Natural killer cell (primary cell): ENCODE data around the gene PEDS1. TPM values are rescaled to one million over a fixed set of nuclear protein-coding genes. Genes with fewer than 3 reads are reported as not detected.

Source experiments
- ATAC-seq, 3 donors: fragments of 150-1000 bp in 2 of 3; fragments of 200-7000 bp in 1 of 3; cut with Tn5 transposase; 1 replicate in 1 of 3; 2 replicates in 2 of 3; pipeline ENCODE4 v1.10.0; 2021; ENCODE audit warnings: mild to moderate bottlenecking in 2 of 3, moderate library complexity in 2 of 3
- DNase-seq, 2 donors: peaks; one replicate each; pipeline versions ENCODE4 v3.0.0 to v3.0.0-alpha.2; 2013 to 2021; ENCODE audit warnings: mixed read lengths in 1 of 2
- H3K27ac ChIP-seq: one replicate; pipeline ENCODE4 v1.5.1; 2013; ENCODE audit warnings: mild to moderate bottlenecking, low read length
- H3K27me3 ChIP-seq: one replicate; pipeline ENCODE4 v1.6.1; 2013; ENCODE audit warnings: low read length; ENCODE audit not compliant: control insufficient read depth, insufficient read depth
- H3K36me3 ChIP-seq: one replicate; pipeline ENCODE4 v1.6.1; 2013; ENCODE audit warnings: low read length; ENCODE audit not compliant: control insufficient read depth, insufficient read depth
- H3K4me1 ChIP-seq: one replicate; pipeline ENCODE4 v1.6.1; 2013; ENCODE audit warnings: low read length; ENCODE audit not compliant: control insufficient read depth, insufficient read depth
- H3K4me3 ChIP-seq: one replicate; pipeline ENCODE4 v1.5.1; 2013; ENCODE audit warnings: low read length
- H3K9me3 ChIP-seq: one replicate; pipeline ENCODE4 v1.6.1; 2013; ENCODE audit warnings: low read length; ENCODE audit not compliant: control insufficient read depth, insufficient read depth
- H3K27ac Mint-ChIP-seq, 2 donors: one replicate each; pipeline ENCODE4 v1.8.0; 2022; ENCODE audit warnings: mild to moderate bottlenecking in 2 of 2, mixed read lengths in 2 of 2, moderate library complexity in 1 of 2
- H3K27me3 Mint-ChIP-seq, 2 donors: one replicate each; pipeline ENCODE4 v1.8.0; 2022; ENCODE audit warnings: low read depth in 2 of 2, mixed read lengths in 2 of 2
- H3K36me3 Mint-ChIP-seq: one replicate; pipeline ENCODE4 v1.8.0; 2022; ENCODE audit warnings: mixed read lengths
- H3K4me1 Mint-ChIP-seq, 2 donors: one replicate each; pipeline ENCODE4 v1.8.0; 2022; ENCODE audit warnings: mixed read lengths in 2 of 2
- H3K4me3 Mint-ChIP-seq: one replicate; pipeline ENCODE4 v1.8.0; 2022; ENCODE audit warnings: mild to moderate bottlenecking, moderate library complexity, mixed read lengths
- H3K9me3 Mint-ChIP-seq, 2 donors: one replicate each; pipeline ENCODE4 v1.8.0; 2022; ENCODE audit warnings: mixed read lengths in 2 of 2
- WGBS: methylation state at CpG from one replicate; pipeline ENCODE4 v1.1.7; 2013; ENCODE audit warnings: missing lambda C conversion rate; ENCODE audit not compliant: insufficient coverage; 5-methylcytosine and 5-hydroxymethylcytosine counted together
- intact Hi-C: fragments of 100-400 bp; cut with micrococcal nuclease; formaldehyde crosslinking; loops from one replicate; pipeline ENCODE4 v1.14.2; 2022
- total RNA-seq, 4 donors: library from RNA; stranded (reverse); fragments of 120-200 nt in 1 of 4; gene quantifications; one replicate each; pipeline versions ENCODE4 v1.2.3 to v1.2.4, GENCODE V29; 2013 to 2022
- TF ChIP-seq, protein P1 (sequence below): fragments of 200-600 bp; IDR thresholded peaks from one replicate; pipeline ENCODE4 v1.8.0; 2022; ENCODE audit warnings: antibody characterized with exemption

PEDS1 gene
- total RNA-seq, 3 donors from 2014 or later (not counting 1 experiment from before 2014, with no cell fraction given) = 27.4 to 32.8 (median 31.5) TPM

DNA sequence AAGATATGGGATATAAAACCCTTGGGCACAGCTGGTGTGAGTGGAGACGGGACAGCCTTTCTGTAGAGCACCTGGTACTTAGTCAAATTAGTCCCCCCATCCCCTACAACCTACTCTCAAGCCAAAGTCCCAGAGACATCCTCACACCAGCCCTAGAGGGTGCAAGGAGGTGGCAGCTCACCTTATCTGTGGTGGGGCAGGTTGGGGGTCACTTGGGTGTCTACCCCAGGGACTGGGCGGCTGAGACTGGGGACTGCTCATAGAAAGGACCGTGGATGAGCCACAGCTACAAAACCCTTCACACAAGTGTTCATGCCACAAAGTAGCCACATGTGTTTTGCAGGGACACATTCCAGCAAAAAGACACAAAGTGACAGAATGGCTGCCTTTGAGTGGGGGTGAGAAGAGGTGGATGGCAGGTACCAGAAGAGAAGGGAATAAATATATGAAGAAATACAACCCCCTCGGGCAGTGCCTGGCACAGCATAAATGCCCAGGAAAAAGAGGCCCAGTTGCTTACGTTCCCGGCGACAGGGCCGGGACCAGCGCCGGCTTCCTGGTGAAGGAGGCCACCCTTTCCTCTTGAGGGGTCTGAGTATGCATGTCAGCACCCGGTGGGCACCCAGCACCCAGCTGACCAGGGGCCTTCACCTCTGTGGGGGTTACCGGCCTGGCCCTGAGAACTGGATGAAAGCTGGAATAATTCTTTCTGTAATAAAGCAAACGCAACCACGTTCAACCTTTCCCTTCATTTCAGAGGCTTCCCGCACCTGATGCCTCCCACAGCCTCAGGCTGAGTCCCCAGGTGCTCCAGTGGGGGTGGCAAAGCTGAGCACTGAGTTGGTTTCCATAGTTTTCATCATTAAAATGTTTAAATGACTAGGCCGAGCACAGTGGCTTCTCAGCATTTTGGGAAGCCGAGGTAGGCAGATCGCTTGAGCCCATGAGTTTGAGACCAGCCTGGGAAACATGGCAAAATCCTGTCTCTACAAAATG is 22.7 kb upstream of the PEDS1 start:
- H3K9me3 Mint-ChIP-seq = no peaks in the 10 kb centered on the region
- intact Hi-C loops = no loop called here

DNA sequence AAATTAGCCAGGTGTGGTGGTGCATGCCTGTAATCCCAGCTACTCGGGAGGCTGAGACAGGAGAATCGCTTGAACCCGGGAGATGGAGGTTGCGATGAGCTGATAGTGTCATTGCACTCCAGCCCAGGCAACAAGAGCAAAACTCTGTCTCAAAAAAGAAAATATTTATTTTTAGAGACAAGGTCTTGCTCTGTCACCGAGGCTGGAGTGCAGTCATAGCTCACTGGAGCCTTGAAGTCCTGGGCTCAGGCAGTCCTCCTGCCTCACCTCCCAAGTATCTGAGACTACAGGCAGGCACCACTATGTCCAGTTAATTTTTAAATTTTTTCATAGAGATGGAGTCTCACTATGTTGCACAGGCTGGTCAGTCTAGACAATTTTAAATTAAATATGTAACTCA is 20.9 kb upstream of the PEDS1 start:
- Mint-ChIP-seq H3K36me3 (no peaks in the 10 kb centered on the region), H3K4me3 (no peak overlapping the region), H3K4me1 (peaks cover 0 to 7% of the 10 kb centered on the region in 2 donors), H3K27me3 (peaks cover 3 to 17% of the 10 kb centered on the region in 2 donors), H3K9me3 (no peaks in the 10 kb centered on the region), H3K27ac (no peak overlapping the region)
- ATAC-seq (no peak), DNase-seq (no peak)
- Histone ChIP-seq H3K4me3 (no peak overlapping the region), H3K27ac (no peak overlapping the region), H3K4me1 (peaks cover 8% of the 10 kb centered on the region), H3K9me3 (no peaks in the 10 kb centered on the region), H3K27me3 (peaks cover 2% of the 10 kb centered on the region), H3K36me3 (no peaks in the 10 kb centered on the region)
- TF ChIP-seq, protein P1, sequence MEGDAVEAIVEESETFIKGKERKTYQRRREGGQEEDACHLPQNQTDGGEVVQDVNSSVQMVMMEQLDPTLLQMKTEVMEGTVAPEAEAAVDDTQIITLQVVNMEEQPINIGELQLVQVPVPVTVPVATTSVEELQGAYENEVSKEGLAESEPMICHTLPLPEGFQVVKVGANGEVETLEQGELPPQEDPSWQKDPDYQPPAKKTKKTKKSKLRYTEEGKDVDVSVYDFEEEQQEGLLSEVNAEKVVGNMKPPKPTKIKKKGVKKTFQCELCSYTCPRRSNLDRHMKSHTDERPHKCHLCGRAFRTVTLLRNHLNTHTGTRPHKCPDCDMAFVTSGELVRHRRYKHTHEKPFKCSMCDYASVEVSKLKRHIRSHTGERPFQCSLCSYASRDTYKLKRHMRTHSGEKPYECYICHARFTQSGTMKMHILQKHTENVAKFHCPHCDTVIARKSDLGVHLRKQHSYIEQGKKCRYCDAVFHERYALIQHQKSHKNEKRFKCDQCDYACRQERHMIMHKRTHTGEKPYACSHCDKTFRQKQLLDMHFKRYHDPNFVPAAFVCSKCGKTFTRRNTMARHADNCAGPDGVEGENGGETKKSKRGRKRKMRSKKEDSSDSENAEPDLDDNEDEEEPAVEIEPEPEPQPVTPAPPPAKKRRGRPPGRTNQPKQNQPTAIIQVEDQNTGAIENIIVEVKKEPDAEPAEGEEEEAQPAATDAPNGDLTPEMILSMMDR = no peak
- intact Hi-C loops = no loop called here
- WGBS = 92% methylated on average over 5 of the region's 5 CpGs

More for the DNA sequence above, 22.7 kb upstream of the PEDS1 start:
- ATAC-seq (no peak), DNase-seq (no peak)
- 97% methylated on average over 17 of the region's 18 CpGs for whole genome bisulfite sequencing
- Mint-ChIP-seq H3K36me3 (no peaks in the 10 kb centered on the region), H3K4me1 (peaks cover 0 to 5% of the 10 kb centered on the region in 2 donors), H3K27me3 (peaks cover 0 to 15% of the 10 kb centered on the region in 2 donors), H3K27ac (no peak overlapping the region), H3K4me3 (no peak overlapping the region)
- Histone ChIP-seq H3K4me1 (peaks cover 8% of the 10 kb centered on the region), H3K27me3 (peaks cover 2% of the 10 kb centered on the region), H3K27ac (no peak overlapping the region), H3K36me3 (no peaks in the 10 kb centered on the region), H3K9me3 (no peaks in the 10 kb centered on the region), H3K4me3 (no peak overlapping the region)
- TF ChIP-seq, protein P1 = no peak

DNA sequence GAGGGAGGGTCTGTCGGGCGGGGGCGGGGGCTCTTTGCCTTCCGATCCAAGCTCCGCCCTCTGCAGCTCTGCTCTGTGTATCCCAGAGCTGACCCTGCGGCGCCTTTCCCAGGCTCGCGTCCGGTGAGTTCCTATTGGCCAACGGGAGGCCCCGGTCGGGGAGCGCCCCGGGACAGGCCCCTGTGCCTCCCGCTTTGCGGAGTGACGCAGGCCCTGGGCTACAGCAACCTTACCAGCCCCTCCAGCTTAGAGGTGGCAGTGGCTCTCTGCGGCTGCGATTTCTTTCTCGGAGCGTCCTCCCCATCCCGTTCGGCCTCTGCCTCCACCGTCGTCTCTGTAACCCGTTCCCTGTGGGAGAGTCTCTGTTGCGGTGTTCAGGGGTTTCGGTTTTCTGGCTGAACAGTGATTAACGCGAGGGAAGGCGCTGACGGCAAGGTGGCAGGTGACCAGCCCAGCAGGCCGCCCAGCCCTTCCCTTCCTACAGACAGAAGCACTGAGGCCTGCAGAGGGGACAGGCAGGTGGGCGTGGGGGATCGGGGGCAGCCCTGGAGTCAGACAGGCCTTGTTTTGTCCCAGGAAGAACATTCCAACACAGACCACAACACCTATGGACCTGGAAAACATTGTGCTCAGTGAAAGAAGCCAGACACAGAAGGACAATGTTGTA is 19.0 kb upstream of the PEDS1 start:
- H3K27me3 ChIP-seq = peaks cover 2% of the 10 kb centered on the region
- TF ChIP-seq, protein P1 = no peak
- DNase-seq = no peak
- Mint-ChIP-seq H3K4me3 (no peak overlapping the region), H3K9me3 (no peaks in the 10 kb centered on the region), H3K36me3 (no peaks in the 10 kb centered on the region), H3K27ac (no peak overlapping the region), H3K4me1 (peaks cover 0 to 7% of the 10 kb centered on the region in 2 donors), H3K27me3 (peaks cover 7 to 15% of the 10 kb centered on the region in 2 donors)
- no peak overlapping the region for H3K27ac ChIP-seq
- H3K4me3 ChIP-seq = no peak overlapping the region
- WGBS = 16% methylated on average over 36 of the region's 36 CpGs
- no peaks in the 10 kb centered on the region for H3K9me3 ChIP-seq
- ATAC-seq = peak in 2 of 3 donors; percentile 39 to 55
- no peaks in the 10 kb centered on the region for H3K36me3 ChIP-seq
- intact Hi-C loops = no loop called here
- H3K4me1 ChIP-seq = peaks cover 8% of the 10 kb centered on the region
